Amniotic stem cell (primary cell): Measurements from ENCODE around the gene MT1X.

ENCODE experiments used
- DNase-seq: peaks from one replicate; lab custom pipeline; 2025; lab: John Stamatoyannopoulos, UW

The MT1X gene

GRCh38 chr16:56679078-56679730 is 3.1 kb upstream of the MT1X start:
- DNase-seq = no peak

- no peak for DNase-seq
Observed at GRCh38 chr16:56679818-56680217, 2.5 kb upstream of the MT1X start.

GRCh38 chr16:56682703-56683397 is 580 bp downstream of the MT1X start:
- no peak for DNase-seq

GRCh38 chr16:56683424-56684172 is 1.3 kb downstream of the MT1X start:
- no peak for DNase-seq

GRCh38 chr16:56684256-56684925 is 2.1 kb downstream of the MT1X start:
- DNase-seq = no peak

GRCh38 chr16:56684926-56685590 is 2.8 kb downstream of the MT1X start:
- no peak for DNase-seq

GRCh38 chr16:56686758-56687157 is 4.5 kb downstream of the MT1X start:
- DNase-seq = no peak

GRCh38 chr16:56688762-56689161 is 6.5 kb downstream of the MT1X start:
- DNase-seq = no peak

- DNase-seq = no peak
Observed at GRCh38 chr16:56689171-56689570, 6.9 kb downstream of the MT1X start.

GRCh38 chr16:56690420-56691122 is 8.3 kb downstream of the MT1X start:
- no peak for DNase-seq

- no peak for DNase-seq
Observed at GRCh38 chr16:56691885-56692284, 9.6 kb downstream of the MT1X start.

GRCh38 chr16:56695246-56695645 is 13.0 kb downstream of the MT1X start:
- DNase-seq = no peak

- no peak for DNase-seq
Observed at GRCh38 chr16:56697456-56698155, 15.3 kb downstream of the MT1X start.

- DNase-seq = no peak
Observed at GRCh38 chr16:56700195-56700594, 17.9 kb downstream of the MT1X start.

- DNase-seq = no peak
Observed at GRCh38 chr16:56700631-56701030, 18.4 kb downstream of the MT1X start.

- no peak for DNase-seq
Observed at GRCh38 chr16:56701534-56701933, 19.3 kb downstream of the MT1X start.

- DNase-seq = no peak
Observed at GRCh38 chr16:56702836-56703235, 20.6 kb downstream of the MT1X start.

- no peak for DNase-seq
Observed at GRCh38 chr16:56708525-56709442, 26.5 kb downstream of the MT1X start.

GRCh38 chr16:56709443-56710040 is 27.3 kb downstream of the MT1X start:
- DNase-seq = no peak
